K562 (cell line): ENCODE data around the gene SCAMP3. TPM values are rescaled to one million over a fixed set of nuclear protein-coding genes. Genes with fewer than 3 reads are reported as not detected.
A peak's percentile ranks its signal among the peaks of the same experiment; 100 is the strongest.

Experiments used
- CSDE1 ChIP-seq, 2 experiments: fragments of 450-650 bp; IDR thresholded peaks; 2 replicates each; pipeline ENCODE4 v1.6.1; 2016; ENCODE audit warnings: mild to moderate bottlenecking in 1 of 2
- EGR1 ChIP-seq: fragments of 450-650 bp; conservative IDR thresholded peaks from 2 replicates; pipeline ENCODE4 v1.6.1; 2017; ENCODE audit warnings: mild to moderate bottlenecking
- HDAC3 ChIP-seq: fragments of 450-650 bp; IDR thresholded peaks from 2 replicates; pipeline ENCODE4 v1.6.1; 2018; ENCODE audit warnings: borderline replicate concordance, mild to moderate bottlenecking, moderate library complexity; ENCODE audit not compliant: partially characterized antibody
- JUN ChIP-seq, 2 experiments: sonication (generic) in 1 of 2; formaldehyde crosslinking in 1 of 2; IDR thresholded peaks; 2 replicates each; pipeline versions ENCODE4 v1.6.1 to v1.8.0; 2012 to 2022; ENCODE audit warnings: borderline replicate concordance in 2 of 2, mild to moderate bottlenecking in 2 of 2, improper control_type of control experiment in 1 of 2, low read depth in 1 of 2, low read length in 1 of 2, missing genetic modification reagents in 1 of 2
- NR2C1 ChIP-seq, 2 experiments: fragments of 450-650 bp; IDR thresholded peaks; 2 replicates each; pipeline ENCODE4 v1.6.1; 2017; ENCODE audit warnings: mild to moderate bottlenecking in 2 of 2, antibody characterized with exemption in 1 of 2, inconsistent platforms in 1 of 2, missing compliant biosample characterization in 1 of 2, missing genetic modification characterization in 1 of 2
- POLR2H ChIP-seq: IDR thresholded peaks from 2 replicates; pipeline ENCODE4 v1.6.1; 2016; ENCODE audit warnings: missing genetic modification characterization, low read depth, mild to moderate bottlenecking, control low read depth, missing compliant biosample characterization, moderate library complexity
- RERE ChIP-seq: sonication (generic); formaldehyde crosslinking; IDR thresholded peaks from 2 replicates; pipeline ENCODE4 v1.8.0; 2023; ENCODE audit warnings: missing genetic modification reagents, mild to moderate bottlenecking, borderline replicate concordance
- ZNF316 ChIP-seq: fragments of 450-650 bp; IDR thresholded peaks from 2 replicates; pipeline ENCODE4 v1.6.1; 2016
- polyA plus RNA-seq, 8 experiments: library from polyadenylated mRNA; depleted of rRNA in 4 of 8; stranded (reverse) in 5 of 8; unstranded in 3 of 8; fragments of >200 nt; fragmentation: Nextera tagmentation in 2 of 8; fragmentation: Illumina TruSeq in 1 of 8; extraction: Ambion mirVana in 2 of 8; extraction: Trizol in 1 of 8; gene quantifications; 2 replicates each; pipeline versions ENCODE4 v1.2.1 to v1.2.3, GENCODE V29; 2011 to 2014; ENCODE audit warnings: inconsistent platforms in 1 of 8, missing spikeins in 1 of 8
- total RNA-seq, 7 experiments: library from RNA; depleted of rRNA in 6 of 7; stranded (reverse); fragments of >200 nt in 6 of 7; fragmentation: Illumina TruSeq in 2 of 7; extraction: Trizol in 2 of 7; gene quantifications; 2 replicates each; pipeline versions ENCODE4 v1.2.1 to v1.2.3, GENCODE V29; 2011 to 2021; ENCODE audit warnings: low replicate concordance in 1 of 7
- TF ChIP-seq, protein P1 (sequence below): fragments of 450-650 bp; formaldehyde crosslinking; IDR thresholded peaks from 2 replicates; pipeline ENCODE4 v1.4.0; 2020; ENCODE audit warnings: mild to moderate bottlenecking, moderate library complexity
- TF ChIP-seq, protein P2 (sequence below): fragments of 250-450 bp; sonication (Bioruptor Pico); IDR thresholded peaks from 2 replicates; pipeline ENCODE4 v1.4.0; 2020

The SCAMP3 gene
- total and polyA plus RNA-seq, 9 of the 15 experiments (the other 6 are each of a cell fraction or from before 2014, with no cell fraction given) = 14.2 to 131 (median 86.1) TPM

- TF ChIP-seq, protein P1, sequence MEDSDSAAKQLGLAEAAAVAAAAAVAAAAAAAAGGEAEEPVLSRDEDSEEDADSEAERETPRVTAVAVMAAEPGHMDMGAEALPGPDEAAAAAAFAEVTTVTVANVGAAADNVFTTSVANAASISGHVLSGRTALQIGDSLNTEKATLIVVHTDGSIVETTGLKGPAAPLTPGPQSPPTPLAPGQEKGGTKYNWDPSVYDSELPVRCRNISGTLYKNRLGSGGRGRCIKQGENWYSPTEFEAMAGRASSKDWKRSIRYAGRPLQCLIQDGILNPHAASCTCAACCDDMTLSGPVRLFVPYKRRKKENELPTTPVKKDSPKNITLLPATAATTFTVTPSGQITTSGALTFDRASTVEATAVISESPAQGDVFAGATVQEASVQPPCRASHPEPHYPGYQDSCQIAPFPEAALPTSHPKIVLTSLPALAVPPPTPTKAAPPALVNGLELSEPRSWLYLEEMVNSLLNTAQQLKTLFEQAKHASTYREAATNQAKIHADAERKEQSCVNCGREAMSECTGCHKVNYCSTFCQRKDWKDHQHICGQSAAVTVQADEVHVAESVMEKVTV (CRISPR knock-in tag) = peak; percentile 75
- TF ChIP-seq EGR1 (no peak), RERE (CRISPR knock-in tag) (no peak), POLR2H (tag) (peak; percentile 88), HDAC3 (no peak), NR2C1 (IDR thresholded peaks at IDR 0.05) (no peak), NR2C1 (tag; IDR thresholded peaks at IDR 0.05) (peak; percentile 60; the same call in 1 of the 2 replicates), ZNF316 (no peak), JUN (IDR thresholded peaks at IDR 0.05; ENCODE audit: borderline replicate concordance, low read depth, low read length) (0 out of 2 replicates have a peak, but pooled peaks have one; percentile 27), JUN (CRISPR knock-in tag; IDR thresholded peaks at IDR 0.05; ENCODE audit: borderline replicate concordance) (no peak), CSDE1 (IDR thresholded peaks at IDR 0.05) (no peak)
- TF ChIP-seq, protein P2, sequence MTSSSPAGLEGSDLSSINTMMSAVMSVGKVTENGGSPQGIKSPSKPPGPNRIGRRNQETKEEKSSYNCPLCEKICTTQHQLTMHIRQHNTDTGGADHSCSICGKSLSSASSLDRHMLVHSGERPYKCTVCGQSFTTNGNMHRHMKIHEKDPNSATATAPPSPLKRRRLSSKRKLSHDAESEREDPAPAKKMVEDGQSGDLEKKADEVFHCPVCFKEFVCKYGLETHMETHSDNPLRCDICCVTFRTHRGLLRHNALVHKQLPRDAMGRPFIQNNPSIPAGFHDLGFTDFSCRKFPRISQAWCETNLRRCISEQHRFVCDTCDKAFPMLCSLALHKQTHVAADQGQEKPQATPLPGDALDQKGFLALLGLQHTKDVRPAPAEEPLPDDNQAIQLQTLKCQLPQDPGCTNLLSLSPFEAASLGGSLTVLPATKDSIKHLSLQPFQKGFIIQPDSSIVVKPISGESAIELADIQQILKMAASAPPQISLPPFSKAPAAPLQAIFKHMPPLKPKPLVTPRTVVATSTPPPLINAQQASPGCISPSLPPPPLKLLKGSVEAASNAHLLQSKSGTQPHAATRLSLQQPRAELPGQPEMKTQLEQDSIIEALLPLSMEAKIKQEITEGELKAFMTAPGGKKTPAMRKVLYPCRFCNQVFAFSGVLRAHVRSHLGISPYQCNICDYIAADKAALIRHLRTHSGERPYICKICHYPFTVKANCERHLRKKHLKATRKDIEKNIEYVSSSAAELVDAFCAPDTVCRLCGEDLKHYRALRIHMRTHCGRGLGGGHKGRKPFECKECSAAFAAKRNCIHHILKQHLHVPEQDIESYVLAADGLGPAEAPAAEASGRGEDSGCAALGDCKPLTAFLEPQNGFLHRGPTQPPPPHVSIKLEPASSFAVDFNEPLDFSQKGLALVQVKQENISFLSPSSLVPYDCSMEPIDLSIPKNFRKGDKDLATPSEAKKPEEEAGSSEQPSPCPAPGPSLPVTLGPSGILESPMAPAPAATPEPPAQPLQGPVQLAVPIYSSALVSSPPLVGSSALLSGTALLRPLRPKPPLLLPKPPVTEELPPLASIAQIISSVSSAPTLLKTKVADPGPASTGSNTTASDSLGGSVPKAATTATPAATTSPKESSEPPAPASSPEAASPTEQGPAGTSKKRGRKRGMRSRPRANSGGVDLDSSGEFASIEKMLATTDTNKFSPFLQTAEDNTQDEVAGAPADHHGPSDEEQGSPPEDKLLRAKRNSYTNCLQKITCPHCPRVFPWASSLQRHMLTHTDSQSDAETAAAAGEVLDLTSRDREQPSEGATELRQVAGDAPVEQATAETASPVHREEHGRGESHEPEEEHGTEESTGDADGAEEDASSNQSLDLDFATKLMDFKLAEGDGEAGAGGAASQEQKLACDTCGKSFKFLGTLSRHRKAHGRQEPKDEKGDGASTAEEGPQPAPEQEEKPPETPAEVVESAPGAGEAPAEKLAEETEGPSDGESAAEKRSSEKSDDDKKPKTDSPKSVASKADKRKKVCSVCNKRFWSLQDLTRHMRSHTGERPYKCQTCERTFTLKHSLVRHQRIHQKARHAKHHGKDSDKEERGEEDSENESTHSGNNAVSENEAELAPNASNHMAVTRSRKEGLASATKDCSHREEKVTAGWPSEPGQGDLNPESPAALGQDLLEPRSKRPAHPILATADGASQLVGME = peak; percentile 40; the same call in 1 of the 2 replicates
Measured at GRCh38 chr1:155261852-155262673, at the start of gene SCAMP3 (continued).
